ENCODE measurements around the gene HSD17B4.

The HSD17B4 gene

DNA sequence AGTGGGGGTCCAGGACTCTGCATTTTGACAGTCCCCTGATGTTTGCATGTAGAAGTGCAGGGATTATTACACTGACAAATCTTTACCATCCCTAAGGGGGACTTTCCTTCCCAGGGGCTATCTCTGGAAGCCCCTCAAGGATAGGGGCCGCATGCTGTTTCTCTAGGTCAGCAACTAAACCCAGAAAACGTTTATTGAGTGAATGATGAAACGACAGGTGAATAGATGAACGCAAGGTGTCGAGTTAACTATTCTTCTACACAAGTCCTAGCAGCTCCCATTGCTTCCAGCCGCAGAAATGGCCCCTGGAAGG, 281 bp upstream of the HSD17B4 start:
- H2AFZ ChIP-seq (ENCODE audit: low read depth, low read length) = peak overlapping the region; percentile 96
- TF ChIP-seq EZH2 (IDR thresholded peaks at IDR 0.05; ENCODE audit: borderline replicate concordance, low read depth, low read length, severe bottlenecking) (no peak), CTCF (IDR thresholded peaks at IDR 0.05; ENCODE audit: borderline replicate concordance, extremely low read depth, low read length, poor library complexity, severe bottlenecking) (no peak)
- peaks cover 26% of the 10 kb centered on the region for H3K4me1 ChIP-seq (ENCODE audit: insufficient read depth, low read length)
- peak overlapping the region; percentile 84 for H3K27ac ChIP-seq (ENCODE audit: low read length)
- H3K79me2 ChIP-seq (ENCODE audit: insufficient read depth, low read length) = peaks cover 27% of the 10 kb centered on the region
- H3K27me3 ChIP-seq (ENCODE audit: insufficient read depth, low read length, poor library complexity) = no peaks in the 10 kb centered on the region
- H3K9me3 ChIP-seq (ENCODE audit: insufficient read depth, low read length, severe bottlenecking) = peaks cover 17% of the 10 kb centered on the region
- ATAC-seq (ENCODE audit: insufficient read depth, low read depth) (no peak; the same call in 2 of the 3 replicates), DNase-seq (no peak)
- H4K20me1 ChIP-seq (ENCODE audit: insufficient read depth, low read length) = no peaks in the 10 kb centered on the region
- H3K36me3 ChIP-seq (ENCODE audit: insufficient read depth, low read length) = peaks cover 5% of the 10 kb centered on the region; the same call in 1 of the 2 replicates
- H3K4me2 ChIP-seq (ENCODE audit: insufficient read depth, low read length) = peak overlapping the region; percentile 77
- peak overlapping the region; percentile 54 to 85; a peak in 3 of 4 replicates for H3K4me3 ChIP-seq (ENCODE audit: low read depth in 1 of 2, low read length in 2 of 2)
- H3K9ac ChIP-seq (ENCODE audit: low read depth, low read length) = peak overlapping the region; percentile 65

DNA sequence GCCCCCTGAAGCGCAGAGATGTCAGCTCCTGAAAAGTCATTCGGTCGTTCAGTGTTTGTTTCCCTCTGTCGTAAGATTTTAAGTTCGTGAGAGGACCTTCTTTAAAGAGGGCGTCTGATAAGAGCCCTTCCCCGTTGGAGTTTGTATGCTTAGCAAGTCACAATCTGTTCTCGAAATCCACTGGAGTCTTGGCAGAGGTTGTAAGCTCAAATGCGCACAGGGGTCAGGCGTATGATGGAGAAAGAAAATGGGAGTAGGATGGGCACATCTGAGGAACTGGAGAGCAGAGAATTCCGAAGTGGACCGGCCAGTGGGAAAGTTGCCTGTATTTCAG, 710 bp downstream of the HSD17B4 start:
- Histone ChIP-seq H3K79me2 (ENCODE audit: insufficient read depth, low read length) (peaks cover 27% of the 10 kb centered on the region), H3K4me2 (ENCODE audit: insufficient read depth, low read length) (peak overlapping the region; percentile 77), H3K27ac (ENCODE audit: low read length) (peak overlapping the region; percentile 84), H3K9ac (ENCODE audit: low read depth, low read length) (peak overlapping the region; percentile 65), H3K36me3 (ENCODE audit: insufficient read depth, low read length) (peaks cover 9% of the 10 kb centered on the region), H3K4me1 (ENCODE audit: insufficient read depth, low read length) (peaks cover 26% of the 10 kb centered on the region), H4K20me1 (ENCODE audit: insufficient read depth, low read length) (no peaks in the 10 kb centered on the region), H3K4me3 (ENCODE audit: low read depth in 1 of 2, low read length in 2 of 2) (peak overlapping the region; percentile 54 to 85), H3K9me3 (ENCODE audit: insufficient read depth, low read length, severe bottlenecking) (peaks cover 17% of the 10 kb centered on the region), H3K27me3 (ENCODE audit: insufficient read depth, low read length, poor library complexity) (no peaks in the 10 kb centered on the region), H2AFZ (ENCODE audit: low read depth, low read length) (peak overlapping the region; percentile 96)
- TF ChIP-seq EZH2 (IDR thresholded peaks at IDR 0.05; ENCODE audit: borderline replicate concordance, low read depth, low read length, severe bottlenecking) (no peak), CTCF (IDR thresholded peaks at IDR 0.05; ENCODE audit: borderline replicate concordance, extremely low read depth, low read length, poor library complexity, severe bottlenecking) (no peak)
- DNase-seq = no peak
- ATAC-seq (ENCODE audit: insufficient read depth, low read depth) = peak; percentile 11; the same call in 2 of the 3 replicates

DNA sequence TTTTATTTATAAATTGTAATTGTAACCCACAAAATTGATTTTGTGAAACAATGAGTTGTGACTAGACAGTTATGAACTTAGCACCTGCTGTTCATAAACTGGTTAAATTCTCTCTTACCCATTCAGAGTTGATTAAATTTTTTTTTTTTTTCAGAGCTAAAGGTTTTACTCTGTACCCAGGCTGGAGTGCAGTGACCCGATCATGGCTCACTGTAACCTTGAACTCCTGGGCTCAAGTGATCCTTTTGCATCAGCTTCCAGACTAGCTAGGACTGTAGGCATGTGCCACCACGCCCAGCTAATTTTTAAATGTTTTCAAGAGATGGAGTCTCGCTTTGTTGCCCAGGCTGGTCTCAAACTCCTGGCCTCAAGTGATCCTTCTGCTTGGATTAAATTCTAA, 1.9 kb downstream of the HSD17B4 start:
- DNase-seq (no peak), ATAC-seq (ENCODE audit: insufficient read depth, low read depth) (no peak)
- Histone ChIP-seq H3K27me3 (ENCODE audit: insufficient read depth, low read length, poor library complexity) (no peaks in the 10 kb centered on the region), H3K4me2 (ENCODE audit: insufficient read depth, low read length) (no peak overlapping the region), H3K27ac (ENCODE audit: low read length) (no peak overlapping the region), H3K9ac (ENCODE audit: low read depth, low read length) (no peak overlapping the region), H3K79me2 (ENCODE audit: insufficient read depth, low read length) (peaks cover 27% of the 10 kb centered on the region), H4K20me1 (ENCODE audit: insufficient read depth, low read length) (no peaks in the 10 kb centered on the region), H3K9me3 (ENCODE audit: insufficient read depth, low read length, severe bottlenecking) (peaks cover 17% of the 10 kb centered on the region), H2AFZ (ENCODE audit: low read depth, low read length) (no peak overlapping the region), H3K36me3 (ENCODE audit: insufficient read depth, low read length) (peaks cover 9% of the 10 kb centered on the region), H3K4me3 (ENCODE audit: low read depth in 1 of 2, low read length in 2 of 2) (no peak overlapping the region), H3K4me1 (ENCODE audit: insufficient read depth, low read length) (peaks cover 26% of the 10 kb centered on the region)
- TF ChIP-seq CTCF (IDR thresholded peaks at IDR 0.05; ENCODE audit: borderline replicate concordance, extremely low read depth, low read length, poor library complexity, severe bottlenecking) (no peak), EZH2 (IDR thresholded peaks at IDR 0.05; ENCODE audit: borderline replicate concordance, low read depth, low read length, severe bottlenecking) (no peak)

Data from DND-41 (cell line).